Measurements from ENCODE around the gene TMEM74B. TPM values are rescaled to one million over a fixed set of nuclear protein-coding genes. Genes with fewer than 3 reads are reported as not detected.

The TMEM74B gene
- total and polyA plus RNA-seq, 10 of the 15 experiments (the other 5 are each of a cell fraction or from before 2014, with no cell fraction given) = 0.07 TPM; not detected in 9

DNA sequence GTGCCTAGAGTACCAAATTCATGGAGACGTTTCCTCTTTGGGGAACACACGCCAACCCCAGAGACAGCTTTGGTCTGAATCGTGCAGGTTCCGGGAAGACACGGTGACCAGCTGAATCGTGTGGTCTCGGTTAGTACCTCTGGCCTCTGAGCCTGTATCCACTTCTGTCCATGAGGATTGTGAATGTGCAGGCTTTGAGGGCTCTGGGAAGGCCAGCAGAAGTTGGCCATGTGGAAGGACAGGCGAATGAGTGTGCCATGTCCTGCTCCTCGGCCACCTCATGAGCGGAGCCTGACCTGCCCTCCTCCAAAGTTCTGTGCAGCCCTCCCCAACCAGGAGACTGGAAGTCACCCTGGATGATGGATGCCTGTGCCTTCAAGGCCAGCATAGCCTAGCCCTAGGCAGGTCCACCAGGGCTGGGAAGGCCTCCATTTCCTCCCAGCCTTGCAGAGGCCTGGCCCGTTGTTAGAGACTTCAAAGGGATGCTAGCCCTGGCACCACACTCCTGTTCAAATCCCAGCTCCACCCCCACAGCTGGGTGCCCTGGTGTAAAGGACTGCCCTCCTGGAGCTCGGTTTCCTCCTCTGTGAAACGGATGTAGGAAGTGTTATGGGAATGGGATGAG, 1.7 kb upstream of the TMEM74B start:
- Histone ChIP-seq H3K36me3 (ENCODE audit: control insufficient read depth in 2 of 2, insufficient read depth in 2 of 2, low read length in 1 of 2) (no peaks in the 10 kb centered on the region), H3K4me3 (no peak overlapping the region), H3K27ac (ENCODE audit: control insufficient read depth, insufficient read depth) (no peak overlapping the region), H3K4me2 (ENCODE audit: control insufficient read depth, insufficient read depth) (no peak overlapping the region), H4K20me1 (ENCODE audit: control insufficient read depth, insufficient read depth) (no peaks in the 10 kb centered on the region), H3K9me3 (replicated peaks; ENCODE audit: control insufficient read depth, insufficient read depth, low read length) (no peaks in the 10 kb centered on the region), H2AFZ (ENCODE audit: control insufficient read depth, low read depth, low read length) (no peak overlapping the region), H3K79me2 (ENCODE audit: control insufficient read depth, insufficient read depth, low read length) (no peaks in the 10 kb centered on the region), H3K9ac (ENCODE audit: control insufficient read depth, insufficient read depth, low read length) (no peak overlapping the region), H3K27me3 (replicated peaks in 1 of 2; ENCODE audit: control insufficient read depth in 2 of 2, insufficient read depth in 2 of 2, low read length in 1 of 2) (peaks cover 2 to 4% of the 10 kb centered on the region in 2 experiments; a peak in 3 of 4 replicates), H3K4me1 (ENCODE audit: control insufficient read depth, insufficient read depth, low read length) (no peaks in the 10 kb centered on the region)
- ChIA-PET SMC1A (ENCODE audit: uncharacterized antibody, unreplicated experiment) (interaction anchor here (0.8 kb wide), 1 partner anchor 79 kb away, joined by 3 read pairs; no protein-coding TSS in a partner anchor), POLR2A (no interaction called here), RAD21 (ENCODE audit: unreplicated experiment) (no interaction called here), CTCF (interaction anchor here (1.9 kb wide), 1 partner anchor 27 kb away, joined by 5 read pairs; no protein-coding TSS in a partner anchor)
- no peak for FAIRE-seq
- DNase-seq (ENCODE audit: low read depth, low spot score) = no peak
- BruUV-seq (replicated peaks) = no TSS peak
- TF ChIP-seq TCF12 (IDR thresholded peaks at IDR 0.05; ENCODE audit: low read depth, low read length) (no peak), CBX5 (IDR thresholded peaks at IDR 0.05; ENCODE audit: low read depth) (no peak), IRF4 (IDR thresholded peaks at IDR 0.05; ENCODE audit: low read depth, low read length) (no peak), ASH2L (IDR thresholded peaks at IDR 0.05; ENCODE audit: borderline replicate concordance, low read depth) (no peak), MYC (IDR thresholded peaks at IDR 0.05; ENCODE audit: insufficient read depth, insufficient read length, insufficient replicate concordance, low read length, severe bottlenecking) (no peak), SMAD5 (IDR thresholded peaks at IDR 0.05; ENCODE audit: low read depth) (no peak), FOXM1 (IDR thresholded peaks at IDR 0.05; ENCODE audit: low read depth, low read length) (no peak), PBX3 (IDR thresholded peaks at IDR 0.05; ENCODE audit: insufficient replicate concordance, low read depth, low read length) (no peak), MTA3 (IDR thresholded peaks at IDR 0.05; ENCODE audit: borderline replicate concordance, low read length) (no peak), SP1 (IDR thresholded peaks at IDR 0.05; ENCODE audit: low read depth, low read length) (no peak), DPF2 (IDR thresholded peaks at IDR 0.05) (no peak), ZNF207 (IDR thresholded peaks at IDR 0.05; ENCODE audit: borderline replicate concordance) (no peak), RAD21 (IDR thresholded peaks at IDR 0.05; ENCODE audit: insufficient read depth, low read depth, low read length) (no peak), MXI1 (IDR thresholded peaks at IDR 0.05; ENCODE audit: low read depth, low read length) (no peak), ZBTB33 (IDR thresholded peaks at IDR 0.05) (no peak)
- TF ChIP-seq, protein P1, sequence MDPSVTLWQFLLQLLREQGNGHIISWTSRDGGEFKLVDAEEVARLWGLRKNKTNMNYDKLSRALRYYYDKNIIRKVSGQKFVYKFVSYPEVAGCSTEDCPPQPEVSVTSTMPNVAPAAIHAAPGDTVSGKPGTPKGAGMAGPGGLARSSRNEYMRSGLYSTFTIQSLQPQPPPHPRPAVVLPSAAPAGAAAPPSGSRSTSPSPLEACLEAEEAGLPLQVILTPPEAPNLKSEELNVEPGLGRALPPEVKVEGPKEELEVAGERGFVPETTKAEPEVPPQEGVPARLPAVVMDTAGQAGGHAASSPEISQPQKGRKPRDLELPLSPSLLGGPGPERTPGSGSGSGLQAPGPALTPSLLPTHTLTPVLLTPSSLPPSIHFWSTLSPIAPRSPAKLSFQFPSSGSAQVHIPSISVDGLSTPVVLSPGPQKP (IDR thresholded peaks at IDR 0.05; ENCODE audit: low read depth, low read length) = no peak
- TF ChIP-seq, protein P2, sequence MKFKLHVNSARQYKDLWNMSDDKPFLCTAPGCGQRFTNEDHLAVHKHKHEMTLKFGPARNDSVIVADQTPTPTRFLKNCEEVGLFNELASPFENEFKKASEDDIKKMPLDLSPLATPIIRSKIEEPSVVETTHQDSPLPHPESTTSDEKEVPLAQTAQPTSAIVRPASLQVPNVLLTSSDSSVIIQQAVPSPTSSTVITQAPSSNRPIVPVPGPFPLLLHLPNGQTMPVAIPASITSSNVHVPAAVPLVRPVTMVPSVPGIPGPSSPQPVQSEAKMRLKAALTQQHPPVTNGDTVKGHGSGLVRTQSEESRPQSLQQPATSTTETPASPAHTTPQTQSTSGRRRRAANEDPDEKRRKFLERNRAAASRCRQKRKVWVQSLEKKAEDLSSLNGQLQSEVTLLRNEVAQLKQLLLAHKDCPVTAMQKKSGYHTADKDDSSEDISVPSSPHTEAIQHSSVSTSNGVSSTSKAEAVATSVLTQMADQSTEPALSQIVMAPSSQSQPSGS (IDR thresholded peaks at IDR 0.05; ENCODE audit: low read length) = no peak
- TF ChIP-seq, protein P3, sequence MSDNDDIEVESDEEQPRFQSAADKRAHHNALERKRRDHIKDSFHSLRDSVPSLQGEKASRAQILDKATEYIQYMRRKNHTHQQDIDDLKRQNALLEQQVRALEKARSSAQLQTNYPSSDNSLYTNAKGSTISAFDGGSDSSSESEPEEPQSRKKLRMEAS (IDR thresholded peaks at IDR 0.05; ENCODE audit: low read depth, low read length) = no peak
- 53% methylated on average over 13 of the region's 13 CpGs for WGBS (ENCODE audit: insufficient coverage, insufficient replicate concordance, low lambda C conversion rate, missing lambda C conversion rate)
- in situ Hi-C loops (cut with MboI) = no loop called here
- intact Hi-C loops (cut with micrococcal nuclease; ENCODE audit: unreplicated experiment) = no loop called here
- no peak for ATAC-seq

Measured in GM12878 (cell line).